GM18909 (cell line): ENCODE data around the gene MAGI1.

Experiments
- ATAC-seq: cut with Tn5 transposase; IDR thresholded peaks from one replicate; pipeline ENCODE4 v1.9.1; 2021; ENCODE audit warnings: mild to moderate bottlenecking; ENCODE audit not compliant: unreplicated experiment, poor library complexity

The MAGI1 gene

DNA sequence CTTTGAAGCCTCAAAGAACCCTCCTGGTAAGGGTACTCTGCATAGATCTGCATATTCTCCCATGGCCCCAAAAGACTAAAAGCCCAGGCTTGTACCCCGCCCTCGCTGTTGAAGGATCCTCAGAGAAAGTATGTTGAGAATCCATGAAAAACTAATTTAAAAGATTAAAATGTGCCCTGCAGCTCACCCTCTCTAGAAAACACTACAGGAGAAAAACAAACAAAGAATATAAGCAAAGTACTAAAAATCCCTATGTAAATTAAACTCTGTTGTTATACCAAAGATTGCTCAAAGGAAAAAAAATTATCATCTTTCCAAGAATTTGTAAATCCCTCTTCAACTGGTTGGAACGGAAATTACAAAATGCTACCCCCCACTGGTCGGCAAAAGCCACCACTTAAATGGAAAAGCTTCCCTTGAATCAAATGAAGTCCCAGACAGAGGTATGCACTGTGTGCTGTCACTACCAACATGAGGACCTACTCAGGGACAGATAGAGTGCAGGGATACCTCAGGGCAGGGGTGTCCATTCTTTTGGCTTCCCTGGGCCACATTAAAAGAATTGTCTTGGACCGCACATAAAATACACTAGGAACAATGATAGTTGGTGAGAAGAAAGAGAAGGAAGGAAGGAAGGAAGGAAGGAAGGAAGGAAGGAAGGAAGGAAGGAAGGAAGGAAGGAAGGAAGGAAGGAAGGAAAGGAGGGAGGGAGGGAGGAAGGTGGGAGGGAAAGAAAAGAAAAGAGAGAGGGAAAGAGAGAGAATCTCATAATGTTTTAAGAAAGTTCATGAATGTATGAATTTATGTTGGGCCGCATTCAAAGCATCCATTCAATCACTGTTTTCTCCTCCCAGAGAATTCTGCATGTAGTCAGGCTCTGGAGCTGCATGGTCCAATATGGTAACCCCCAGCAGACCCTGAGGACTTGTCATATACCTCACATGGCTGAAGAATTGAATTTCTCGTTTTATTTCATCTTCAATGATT, 88.1 kb downstream of the MAGI1 start:
- no peak for ATAC-seq

DNA sequence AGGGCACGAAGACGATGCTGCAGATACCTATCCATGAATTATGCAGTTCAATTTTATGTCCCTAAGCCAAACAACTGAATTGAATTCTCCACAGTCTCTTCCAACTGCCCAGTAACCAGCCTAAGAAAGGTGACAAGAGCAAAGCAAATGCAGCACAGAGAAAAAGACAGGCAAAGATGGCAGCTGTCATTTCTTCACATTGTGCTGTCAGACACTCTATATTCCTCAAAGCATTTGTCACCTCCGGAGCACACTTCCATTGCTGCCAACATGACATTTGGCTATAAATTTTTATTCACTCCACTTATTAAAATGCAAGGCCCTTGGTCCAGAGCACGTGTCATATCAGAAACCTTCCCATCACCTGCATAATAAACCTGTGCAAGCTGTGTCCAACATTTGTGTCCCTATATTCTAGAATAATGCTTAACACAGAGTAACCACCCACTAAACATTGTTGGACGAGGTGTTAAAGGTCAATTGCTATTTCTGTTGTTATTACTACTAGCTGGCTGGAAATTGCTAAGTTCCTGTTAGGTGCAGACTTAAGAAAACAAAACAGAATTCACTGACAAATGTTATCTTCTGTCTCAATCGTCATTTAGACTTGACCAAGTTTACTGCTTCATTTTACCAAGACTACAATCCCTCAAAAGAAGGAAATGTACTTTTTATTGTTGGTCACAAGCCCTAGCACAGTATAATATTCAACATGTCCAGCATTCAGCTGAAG, 89.7 kb downstream of the MAGI1 start:
- no peak for ATAC-seq

DNA sequence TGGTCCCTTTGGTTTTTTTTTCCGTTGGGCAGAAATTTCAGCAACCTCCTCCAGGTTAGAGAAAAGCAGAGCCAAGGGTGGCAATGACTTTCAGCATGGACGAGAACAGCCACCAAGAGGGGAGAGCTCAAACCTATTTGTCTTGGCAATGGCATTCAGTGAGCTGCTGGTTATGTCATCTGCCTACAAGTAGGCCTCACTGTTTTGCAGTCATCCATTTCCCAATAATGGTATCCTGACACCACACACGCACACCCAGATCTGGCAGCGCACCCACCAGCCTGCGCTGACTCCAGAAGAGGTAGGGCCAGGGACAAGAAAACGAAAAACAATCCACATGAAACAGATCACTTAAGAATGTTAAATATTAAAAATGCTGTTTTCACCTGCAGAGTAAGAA, 92.3 kb downstream of the MAGI1 start:
- ATAC-seq: no peak

DNA sequence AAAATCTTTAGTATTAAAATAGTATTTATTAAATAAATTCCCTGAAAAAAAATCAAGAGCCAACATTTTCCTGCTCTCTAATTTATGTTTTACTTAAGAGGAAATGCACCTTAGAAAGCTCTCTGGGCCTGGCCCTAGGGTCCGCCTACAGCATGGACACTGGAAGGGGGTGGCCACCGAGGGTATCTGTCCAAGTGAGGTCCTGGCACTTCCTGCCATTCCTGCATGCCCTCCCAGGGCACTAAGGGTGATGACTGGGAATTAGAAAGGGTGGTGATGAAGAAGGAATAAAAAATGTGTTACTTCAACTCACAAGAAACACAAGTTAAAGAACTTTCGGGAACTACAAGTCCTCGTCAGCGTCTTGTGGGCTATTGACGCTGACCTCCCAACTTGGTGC, 92.8 kb downstream of the MAGI1 start:
- no peak for ATAC-seq

DNA sequence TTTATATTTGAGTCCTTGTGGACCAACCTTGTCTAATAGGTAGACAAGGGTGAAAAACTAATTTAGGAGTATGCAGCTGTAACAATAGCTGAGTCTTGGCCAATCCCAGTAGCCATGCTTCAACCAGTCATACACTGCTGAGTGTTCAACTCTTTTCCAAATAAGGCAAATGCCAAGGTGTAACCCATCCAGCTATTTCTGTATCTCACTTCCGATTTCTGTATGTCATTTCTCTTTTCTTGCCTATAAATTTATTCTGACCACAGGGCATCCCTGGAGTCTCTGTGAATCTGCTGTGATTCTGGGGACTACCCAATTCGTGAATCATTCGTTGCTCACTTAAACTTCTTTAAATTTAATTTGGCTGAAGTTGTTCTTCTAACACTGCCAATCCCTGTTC, 93.2 kb downstream of the MAGI1 start:
- no peak for ATAC-seq

DNA sequence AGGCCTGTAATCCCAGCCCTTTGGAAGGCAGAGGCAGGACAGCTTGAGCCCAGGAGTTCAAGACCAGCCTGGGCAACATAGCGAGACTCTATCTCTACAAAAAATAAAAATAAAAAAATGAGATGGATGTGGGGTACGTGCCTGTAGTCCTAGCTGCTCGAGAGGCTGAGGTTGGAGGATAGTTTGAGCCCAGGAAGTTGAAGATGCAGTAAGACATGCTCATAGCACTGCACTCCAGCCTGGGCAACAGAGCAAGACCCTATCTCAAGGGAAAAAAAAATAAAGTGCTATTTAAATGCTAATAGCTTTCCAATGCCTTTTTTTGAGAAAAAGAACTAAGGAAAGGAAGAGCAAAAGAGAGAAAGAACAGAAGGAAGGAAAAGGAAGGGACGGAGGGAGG, 94.5 kb downstream of the MAGI1 start:
- no peak for ATAC-seq

DNA sequence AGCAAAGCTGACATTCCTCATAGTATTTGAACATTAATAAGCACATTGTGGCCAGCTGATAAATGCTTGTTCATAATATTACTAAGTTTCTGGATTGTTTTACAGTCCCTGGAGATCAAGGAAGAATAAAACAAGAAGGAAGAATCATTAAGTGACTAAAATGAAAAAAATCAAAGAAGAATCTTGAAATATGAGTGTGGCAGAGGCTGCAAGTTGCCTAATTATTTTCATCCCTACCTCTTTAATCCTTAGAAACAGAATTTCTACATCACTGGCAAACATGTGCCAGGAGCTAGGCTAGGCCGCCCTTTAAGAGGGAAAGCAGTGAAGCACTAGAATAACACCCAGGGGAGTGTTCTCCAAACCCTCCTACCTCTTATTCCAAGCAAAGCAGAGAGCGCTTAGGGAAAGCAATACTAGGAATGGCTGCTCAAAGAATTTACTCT, 98.9 kb downstream of the MAGI1 start:
- ATAC-seq: no peak

DNA sequence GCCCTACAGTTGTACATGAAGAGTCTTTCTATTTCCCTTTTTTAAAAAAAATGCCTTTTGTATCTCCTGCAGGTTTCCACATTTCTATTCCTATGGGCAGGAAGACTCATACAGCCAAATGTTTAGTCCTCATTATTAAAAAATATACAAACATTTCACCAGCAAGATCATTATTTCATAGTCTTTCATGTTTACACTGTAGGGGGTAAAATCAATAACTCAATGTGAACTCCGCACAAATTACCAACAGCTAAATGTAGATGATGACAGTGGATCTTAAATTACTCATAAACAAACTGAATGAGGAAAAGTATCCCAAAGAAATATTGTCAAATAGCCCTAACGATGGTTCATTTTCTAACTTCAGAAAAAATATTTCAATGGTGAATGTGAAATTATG, 99.5 kb downstream of the MAGI1 start:
- ATAC-seq: no peak

DNA sequence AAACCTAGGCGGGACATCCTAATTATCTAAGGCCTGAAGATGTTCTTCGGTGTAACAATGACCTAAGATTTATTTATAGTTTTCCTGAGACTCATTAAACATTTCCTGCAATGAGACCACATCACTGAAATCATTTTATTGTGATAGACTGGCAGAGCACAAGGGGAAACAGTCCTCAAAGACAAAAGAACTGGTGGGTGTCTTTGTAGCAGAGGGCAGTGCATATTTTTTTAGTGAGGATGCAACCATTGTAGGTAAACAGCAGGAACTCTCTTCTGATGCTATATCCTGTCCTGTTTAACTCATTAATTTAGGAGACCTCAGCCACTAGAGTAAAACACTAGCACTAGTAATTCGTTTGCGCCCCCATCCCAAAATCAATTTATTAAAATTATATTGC, 100.0 kb downstream of the MAGI1 start:
- no peak for ATAC-seq

DNA sequence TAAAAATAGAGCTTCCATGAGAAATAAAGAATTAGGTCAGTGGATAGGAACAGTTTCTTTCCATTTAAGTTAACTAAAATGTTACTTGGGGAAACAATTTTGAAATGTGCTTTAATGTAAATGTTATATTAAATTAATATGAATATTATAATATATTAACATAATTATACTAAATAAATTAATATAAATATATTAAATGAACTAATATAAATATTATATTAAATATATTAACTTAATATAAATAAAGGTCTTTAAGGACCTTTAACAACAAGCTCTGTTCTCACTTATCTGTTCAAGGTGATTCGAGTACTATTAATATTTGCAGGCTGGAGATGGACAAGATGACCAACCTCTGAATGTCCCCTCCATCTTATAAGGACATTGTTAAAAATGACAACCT, 100.6 kb downstream of the MAGI1 start:
- ATAC-seq: no peak

DNA sequence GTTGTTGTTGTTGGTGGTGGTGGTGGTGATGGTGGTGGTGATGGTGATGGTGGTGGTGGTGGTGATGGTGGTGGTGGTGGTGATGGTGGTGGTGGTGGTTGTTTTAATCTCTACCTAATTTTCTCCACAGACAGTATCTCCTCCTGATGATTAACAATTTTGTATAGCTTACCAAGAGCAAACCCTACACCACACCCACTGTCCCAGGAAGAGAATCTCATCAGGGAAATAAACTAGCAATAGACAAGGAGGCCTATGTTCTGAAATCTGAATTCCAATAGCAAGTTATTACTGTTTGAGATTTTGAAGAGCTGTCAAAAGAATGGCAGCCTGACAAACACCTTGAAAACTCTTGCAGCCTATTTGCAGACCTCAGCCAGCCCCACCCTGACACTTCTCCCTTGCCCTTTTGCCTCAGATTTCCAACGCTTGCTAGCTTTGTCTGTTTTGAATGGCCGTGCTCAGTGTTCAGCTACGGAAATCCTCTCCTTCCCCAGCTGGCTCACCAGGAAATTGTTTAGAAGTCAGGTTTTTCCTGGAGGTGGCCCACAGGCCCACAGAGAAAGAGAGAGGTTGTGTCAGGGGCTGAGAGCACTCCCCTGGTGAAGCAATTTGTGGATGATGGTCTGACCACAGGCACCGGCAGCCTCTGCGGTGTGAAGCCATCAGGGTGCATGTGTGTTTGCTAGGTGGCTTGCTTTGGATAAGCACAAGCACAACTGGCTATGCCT, 101.6 kb downstream of the MAGI1 start:
- ATAC-seq: no peak

DNA sequence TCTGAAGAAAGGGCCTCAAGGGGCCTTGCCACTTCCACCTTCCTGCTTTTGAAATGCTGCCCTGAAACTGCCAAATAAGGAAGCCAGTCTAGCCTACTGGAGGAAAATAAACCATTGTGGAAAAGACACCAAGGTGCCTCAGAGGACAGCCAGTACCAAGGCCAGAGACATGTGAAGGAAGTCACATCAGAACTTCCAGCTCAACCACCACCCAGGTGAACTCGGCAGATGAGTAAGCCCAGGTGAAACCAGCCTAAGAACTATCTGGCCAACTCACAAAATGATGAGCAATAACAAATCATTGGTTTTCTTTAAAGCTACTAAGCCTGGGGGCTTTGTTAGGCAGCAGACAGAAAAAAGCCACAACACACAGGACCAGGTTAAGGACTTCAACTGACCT, 103.0 kb downstream of the MAGI1 start:
- ATAC-seq: no peak

DNA sequence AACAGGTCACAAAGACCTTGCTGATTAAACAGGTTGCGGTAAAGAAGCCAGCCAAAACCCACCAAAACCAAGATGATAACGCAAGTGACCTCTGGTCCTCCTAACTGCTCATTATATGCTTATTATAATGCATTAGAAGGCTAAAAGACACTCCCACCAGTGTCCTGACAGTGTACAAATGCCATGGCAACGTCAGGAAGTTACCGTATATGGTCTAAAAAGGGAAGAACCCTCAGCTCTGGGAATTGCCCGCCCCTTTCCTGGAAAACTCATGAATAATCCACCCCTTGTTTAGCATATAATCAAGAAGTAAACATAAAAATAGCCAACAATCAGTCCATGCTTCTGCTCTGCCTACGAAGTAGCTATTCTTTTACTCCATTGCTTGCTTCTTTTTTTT, 108.1 kb downstream of the MAGI1 start:
- ATAC-seq: no peak

DNA sequence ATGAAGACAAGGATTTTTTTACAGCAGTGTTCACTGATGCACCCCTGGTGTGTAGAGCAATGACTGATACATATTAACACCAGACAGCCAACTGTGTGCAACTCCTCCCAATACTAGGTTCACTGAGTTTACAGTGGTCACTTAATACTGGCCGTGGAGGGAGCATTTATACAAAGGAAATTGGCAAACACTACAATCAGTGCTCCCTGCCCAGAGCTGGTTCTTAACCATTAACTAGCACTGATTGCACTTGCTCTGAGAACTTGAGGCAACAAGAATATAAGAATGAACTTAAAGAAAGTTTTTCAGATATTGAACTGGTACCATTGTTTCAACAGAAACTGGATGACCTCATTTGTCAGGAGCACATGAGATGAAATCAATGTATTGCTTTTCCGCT, 110.6 kb downstream of the MAGI1 start:
- ATAC-seq: no peak

DNA sequence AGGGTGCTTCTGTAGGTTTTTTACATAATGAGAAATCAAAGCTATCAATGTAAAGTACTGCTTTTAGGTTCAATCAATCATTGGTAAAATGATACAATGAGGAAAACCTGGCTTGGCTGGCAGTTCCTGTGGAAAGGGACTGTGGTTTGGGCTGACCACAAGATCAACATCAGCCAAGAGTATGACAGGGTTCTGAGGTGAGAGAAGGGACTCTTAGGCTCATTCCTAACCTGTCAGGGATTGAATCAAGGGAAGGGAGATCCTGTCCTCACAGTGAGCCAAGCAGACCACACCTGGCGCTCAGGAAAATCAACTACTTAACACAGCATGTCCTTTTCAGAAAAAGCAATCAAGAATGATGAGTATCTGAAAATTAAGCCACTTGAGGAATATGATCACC, 111.1 kb downstream of the MAGI1 start:
- ATAC-seq: no peak

DNA sequence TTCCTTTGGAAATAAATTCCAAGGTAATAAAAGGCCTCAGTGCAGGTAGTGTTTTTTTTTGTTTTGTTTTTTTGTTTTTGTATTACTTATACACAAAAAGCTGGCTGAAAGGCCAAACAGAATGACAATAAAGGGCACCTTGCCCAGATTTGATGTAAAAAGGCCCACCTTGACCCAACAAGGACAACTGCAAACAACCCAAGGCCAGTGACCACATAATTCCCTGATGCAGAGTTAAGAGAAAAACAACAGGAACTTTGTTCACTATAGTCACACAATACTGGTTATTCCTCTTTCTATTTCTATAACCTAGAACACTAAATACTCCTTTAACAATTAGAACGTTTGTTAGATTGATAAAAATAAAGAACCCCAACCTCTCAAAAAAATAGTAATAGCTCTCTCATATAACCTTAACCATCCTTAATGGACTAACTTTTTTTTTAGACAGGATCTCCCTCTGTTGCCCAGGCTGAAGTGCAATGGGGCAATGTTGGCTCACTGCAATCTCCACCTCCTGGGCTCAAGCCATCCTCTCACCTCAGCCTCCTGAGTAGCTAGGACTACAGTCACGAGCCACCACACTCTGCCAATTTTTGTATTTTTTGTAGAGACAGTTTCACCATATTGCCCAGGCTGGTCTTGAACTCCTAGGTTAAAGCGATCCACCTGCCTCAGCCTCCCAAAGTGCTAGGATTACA, 113.3 kb downstream of the MAGI1 start:
- no peak for ATAC-seq

DNA sequence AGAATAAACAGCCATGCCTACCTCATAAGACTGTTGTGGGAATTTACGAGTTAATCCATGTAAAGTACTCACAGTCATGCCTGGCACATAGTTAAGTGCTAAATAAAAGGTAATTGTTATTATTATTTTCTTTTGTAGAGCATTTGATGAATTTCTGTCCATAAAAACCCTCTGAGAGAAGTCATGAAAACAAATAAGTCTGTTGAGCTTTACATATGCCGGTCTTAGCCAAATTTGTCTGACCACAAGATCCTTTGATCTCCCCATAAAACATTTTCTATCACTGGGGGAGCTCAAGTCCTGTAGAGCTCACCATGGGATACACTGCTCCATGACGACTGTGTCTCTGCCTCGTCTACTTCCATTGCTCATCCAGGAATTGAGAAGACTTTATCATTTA, 114.0 kb downstream of the MAGI1 start:
- ATAC-seq: no peak

DNA sequence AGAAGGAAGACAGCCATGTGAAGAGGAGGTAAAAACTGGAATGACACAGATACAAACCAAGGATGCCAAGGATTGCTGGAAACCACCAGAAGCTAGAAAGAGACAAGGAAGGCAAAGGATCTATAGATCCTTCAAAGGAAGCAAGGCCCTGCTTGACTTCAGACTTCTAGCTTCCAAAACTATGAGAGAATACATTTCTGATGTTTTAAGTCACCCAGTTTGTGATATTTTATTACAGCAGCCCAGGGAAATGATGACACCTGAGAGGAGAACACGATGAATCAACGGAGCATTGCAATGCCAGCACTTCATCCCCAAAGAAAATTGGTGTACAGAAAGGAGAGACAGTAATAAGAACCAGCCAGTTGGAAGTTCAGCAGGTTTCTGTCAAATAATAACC, 116.3 kb downstream of the MAGI1 start:
- ATAC-seq: no peak

DNA sequence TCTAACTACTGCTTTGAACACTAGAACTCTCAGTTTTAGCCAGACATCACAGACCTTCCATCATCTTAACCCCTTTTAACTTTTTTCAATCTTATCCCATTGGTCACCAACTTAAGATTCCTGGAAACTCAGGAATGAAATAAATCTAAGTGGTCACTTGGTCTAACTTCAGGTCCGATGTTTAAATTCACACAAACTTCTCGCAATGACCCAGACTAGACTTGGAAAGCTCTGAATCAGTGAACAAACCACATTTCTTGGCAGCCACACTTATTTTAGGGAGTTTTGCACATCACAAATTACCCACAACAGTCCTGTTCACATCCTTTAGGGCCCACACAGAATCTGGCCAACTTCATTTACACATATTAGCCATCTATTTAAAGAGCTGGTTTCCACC, 118.9 kb downstream of the MAGI1 start:
- ATAC-seq: no peak

DNA sequence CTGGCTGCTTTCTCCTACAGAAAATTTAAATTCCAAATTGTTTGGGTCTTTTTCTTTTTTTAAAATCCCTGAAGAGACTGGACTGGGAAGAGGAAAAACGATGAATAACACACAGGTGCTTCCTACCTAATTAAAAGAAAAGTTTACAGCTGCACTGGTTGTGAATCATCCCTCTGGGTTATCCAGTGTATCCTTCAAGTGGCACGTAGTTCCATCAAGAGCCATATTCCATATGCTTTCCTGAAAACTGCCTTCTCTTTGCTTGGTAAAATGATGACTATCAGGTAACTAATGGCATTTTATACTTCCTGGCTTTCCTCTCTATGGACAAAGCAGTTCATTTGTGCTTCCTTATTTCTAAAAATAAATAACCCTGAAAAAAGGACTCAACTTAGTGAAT, 123.2 kb downstream of the MAGI1 start:
- ATAC-seq: no peak
